Stimulated activated CD4-positive, alpha-beta T cell treated with anti-CD3 and anti-CD28 coated beads, TNF-alpha, amount 100 ng/mL, for 24 hours (primary cell): ENCODE results near the gene MAN1C1.
"Not testable (repeated sequence)": the region's sequence is repeated elsewhere in the genome, so short reads cannot be mapped to it uniquely, and the experiment has no call there.

Experiments
- DNase-seq, 3 experiments: peaks; one replicate each; pipeline ENCODE4 v3.0.0-alpha.2; 2020; ENCODE audit warnings: low read depth in 3 of 3

MAN1C1 gene

GRCh38 chr1:25657883-25658760 lies 41.5 kb downstream of the MAN1C1 start:
- DNase-seq = no peak

GRCh38 chr1:25658791-25659431 lies 42.3 kb downstream of the MAN1C1 start:
- no peak for DNase-seq

GRCh38 chr1:25661043-25661815 lies 44.6 kb downstream of the MAN1C1 start:
- DNase-seq = no peak

GRCh38 chr1:25662061-25662460 lies 45.5 kb downstream of the MAN1C1 start:
- DNase-seq = no peak

GRCh38 chr1:25662959-25663358 lies 46.4 kb downstream of the MAN1C1 start:
- not testable (repeated sequence) for DNase-seq

GRCh38 chr1:25664357-25665199 lies 48.0 kb downstream of the MAN1C1 start:
- DNase-seq = no peak

GRCh38 chr1:25666460-25666859 lies 49.9 kb downstream of the MAN1C1 start:
- no peak for DNase-seq

- DNase-seq = no peak
Measured at GRCh38 chr1:25668931-25669573, 52.5 kb downstream of the MAN1C1 start.

- DNase-seq = no peak
Measured at GRCh38 chr1:25669781-25670567, 53.4 kb downstream of the MAN1C1 start.

GRCh38 chr1:25671929-25672328 lies 55.3 kb downstream of the MAN1C1 start:
- no peak for DNase-seq

GRCh38 chr1:25672763-25673409 lies 56.3 kb downstream of the MAN1C1 start:
- no peak for DNase-seq

- no peak for DNase-seq
Measured at GRCh38 chr1:25673456-25673855, 56.9 kb downstream of the MAN1C1 start.

GRCh38 chr1:25673962-25674806 lies 57.6 kb downstream of the MAN1C1 start:
- DNase-seq = no peak

- no peak for DNase-seq
Measured at GRCh38 chr1:25674807-25675084, 58.2 kb downstream of the MAN1C1 start.

GRCh38 chr1:25675729-25676476 lies 59.3 kb downstream of the MAN1C1 start:
- peak; percentile 49 to 81 (median 64) for DNase-seq

GRCh38 chr1:25676488-25676887 lies 59.9 kb downstream of the MAN1C1 start:
- peak in 1 of 3 experiments; percentile 34 for DNase-seq

GRCh38 chr1:25677193-25677773 lies 60.7 kb downstream of the MAN1C1 start:
- no peak for DNase-seq

- DNase-seq = no peak
Measured at GRCh38 chr1:25679171-25679570, 62.6 kb downstream of the MAN1C1 start.
